OCI-LY7 (cell line): ENCODE measurements around the gene CDCA7L. TPM values are rescaled to one million over a fixed set of nuclear protein-coding genes. Genes with fewer than 3 reads are reported as not detected.

Experiments used
- BruUV-seq: library from RNA; stranded (reverse); fragments of 400-500 nt; replicated peaks from 2 replicates; lab custom pipeline; 2021; lab: Mats Ljungman, UMichigan
- CTCF ChIA-PET: fragments of 300-600 bp; sonication (Branson Sonifier 250); formaldehyde crosslinking; loops from one replicate; lab custom pipeline; 2022; ENCODE audit warnings: antibody characterized with exemption; ENCODE audit not compliant: unreplicated experiment; lab: Charles Lee
- POLR2A ChIA-PET: fragments of 300-600 bp; sonication (Branson Sonifier 250); formaldehyde crosslinking; loops from one replicate; lab custom pipeline; 2022; ENCODE audit warnings: antibody characterized with exemption; lab: Charles Lee
- DNase-seq: peaks from one replicate; pipeline ENCODE4 v3.0.0-alpha.2; 2015; ENCODE audit warnings: low spot score
- H2AFZ ChIP-seq: fragments of 200-600 bp; sonication (generic), shearing (Covaris generic); 2 replicates; pipeline ENCODE4 v1.6.1; 2014; ENCODE audit warnings: mild to moderate bottlenecking, antibody characterized with exemption, low read length, moderate library complexity
- H3K27ac ChIP-seq: fragments of 200-600 bp; sonication (generic); 2 replicates; pipeline ENCODE4 v1.5.1; 2014; ENCODE audit warnings: mixed run types, low read depth, mild to moderate bottlenecking, moderate library complexity, low read length, inconsistent platforms; ENCODE audit not compliant: poor library complexity, severe bottlenecking
- H3K36me3 ChIP-seq: fragments of 200-600 bp; sonication (generic); 2 replicates; pipeline ENCODE4 v1.6.1; 2014; ENCODE audit warnings: mild to moderate bottlenecking, antibody characterized with exemption, low read length, moderate library complexity, mixed read lengths; ENCODE audit not compliant: insufficient read depth
- H3K4me1 ChIP-seq: fragments of 200-600 bp; sonication (generic); 2 replicates; pipeline ENCODE4 v1.5.1; 2014; ENCODE audit warnings: mild to moderate bottlenecking, low read length; ENCODE audit not compliant: insufficient read depth, poor library complexity, severe bottlenecking
- H3K4me2 ChIP-seq: fragments of 200-600 bp; sonication (generic); 2 replicates; pipeline ENCODE4 v1.6.1; 2014; ENCODE audit warnings: mild to moderate bottlenecking, low read length
- H3K4me3 ChIP-seq: fragments of 200-600 bp; sonication (generic); 2 replicates; pipeline ENCODE4 v1.5.1; 2014; ENCODE audit warnings: mild to moderate bottlenecking, low read depth, low read length; ENCODE audit not compliant: poor library complexity, severe bottlenecking
- H3K79me2 ChIP-seq: fragments of 200-600 bp; sonication (generic); 2 replicates; pipeline ENCODE4 v1.6.1; 2016; ENCODE audit warnings: low read depth, mild to moderate bottlenecking, low read length, moderate library complexity, mixed read lengths; ENCODE audit not compliant: insufficient read depth
- H3K9me2 ChIP-seq: fragments of 200-600 bp; sonication (generic); 2 replicates; pipeline ENCODE4 v1.6.1; 2016; ENCODE audit warnings: mild to moderate bottlenecking, low read length, mixed read lengths; ENCODE audit not compliant: insufficient read depth
- H3K9me3 ChIP-seq: fragments of 200-600 bp; sonication (generic); 2 replicates; pipeline ENCODE4 v1.6.1; 2014; ENCODE audit warnings: mild to moderate bottlenecking, mixed run types, low read length, mixed read lengths
- H4K20me1 ChIP-seq: fragments of 200-600 bp; sonication (generic); 2 replicates; pipeline ENCODE4 v1.6.1; 2014; ENCODE audit warnings: mild to moderate bottlenecking, antibody characterized with exemption, low read length, moderate library complexity, mixed read lengths; ENCODE audit not compliant: insufficient read depth
- EZH2phosphoT487 ChIP-seq: fragments of 200-600 bp; sonication (generic); IDR thresholded peaks from 2 replicates; pipeline ENCODE4 v1.6.1; 2018; ENCODE audit warnings: low read depth, borderline replicate concordance, mild to moderate bottlenecking, mixed run types, antibody characterized with exemption, low read length, moderate library complexity, mixed read lengths
- intact Hi-C: fragments of 100-400 bp; cut with micrococcal nuclease; formaldehyde crosslinking; loops from one replicate; pipeline ENCODE4 v1.10.0; 2022; ENCODE audit not compliant: unreplicated experiment
- total RNA-seq, 2 experiments: library from RNA; depleted of rRNA in 1 of 2; stranded (reverse); fragments of >200 nt in 1 of 2; shearing (Covaris generic) in 1 of 2; gene quantifications; 2 replicates each; pipeline ENCODE4 v1.2.3, GENCODE V29; 2014 to 2022
- TF ChIP-seq, protein P1 (sequence below): fragments of 200-600 bp; sonication (generic); conservative IDR thresholded peaks from 2 replicates; pipeline ENCODE4 v1.5.1; 2014; ENCODE audit warnings: mild to moderate bottlenecking, antibody characterized with exemption, low read length, moderate library complexity, mixed read lengths

CDCA7L gene
- total RNA-seq, 2 experiments from 2014 or later, result 155 to 173 TPM

DNA sequence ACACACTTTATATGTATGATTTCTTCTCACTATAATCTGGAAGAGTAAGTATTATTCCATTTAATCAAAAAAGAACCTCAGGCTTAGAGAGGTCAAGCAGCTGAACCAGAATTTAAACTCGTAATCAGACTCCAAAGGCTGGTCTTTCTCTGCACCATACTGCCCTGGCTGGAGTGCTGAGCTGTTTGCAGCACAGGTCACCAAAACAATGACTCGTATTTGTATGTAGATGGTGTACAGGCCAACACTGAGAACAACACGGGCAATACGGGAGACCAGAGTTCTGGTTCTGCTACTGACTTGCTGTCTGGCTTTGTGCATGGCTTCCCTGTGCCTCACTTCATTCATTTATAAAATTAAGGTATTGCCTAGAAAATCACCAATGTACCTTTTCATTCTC, 57.9 kb downstream of the CDCA7L start:
- no peak overlapping the region for H3K4me3 ChIP-seq
- H3K4me2 ChIP-seq, result no peak overlapping the region
- POLR2A ChIA-PET, result no interaction called here
- H2AFZ ChIP-seq, result no peak overlapping the region
- no peaks in the 10 kb centered on the region for H3K9me3 ChIP-seq
- no peaks in the 10 kb centered on the region for H3K36me3 ChIP-seq
- DNase-seq, result no peak
- CTCF ChIA-PET, result no interaction called here
- H3K79me2 ChIP-seq, result no peaks in the 10 kb centered on the region
- 0 out of 2 replicates have a peak, but pooled peaks cover 3% of the 10 kb centered on the region for H4K20me1 ChIP-seq
- no peaks in the 10 kb centered on the region for H3K4me1 ChIP-seq
- TF ChIP-seq, protein P1, sequence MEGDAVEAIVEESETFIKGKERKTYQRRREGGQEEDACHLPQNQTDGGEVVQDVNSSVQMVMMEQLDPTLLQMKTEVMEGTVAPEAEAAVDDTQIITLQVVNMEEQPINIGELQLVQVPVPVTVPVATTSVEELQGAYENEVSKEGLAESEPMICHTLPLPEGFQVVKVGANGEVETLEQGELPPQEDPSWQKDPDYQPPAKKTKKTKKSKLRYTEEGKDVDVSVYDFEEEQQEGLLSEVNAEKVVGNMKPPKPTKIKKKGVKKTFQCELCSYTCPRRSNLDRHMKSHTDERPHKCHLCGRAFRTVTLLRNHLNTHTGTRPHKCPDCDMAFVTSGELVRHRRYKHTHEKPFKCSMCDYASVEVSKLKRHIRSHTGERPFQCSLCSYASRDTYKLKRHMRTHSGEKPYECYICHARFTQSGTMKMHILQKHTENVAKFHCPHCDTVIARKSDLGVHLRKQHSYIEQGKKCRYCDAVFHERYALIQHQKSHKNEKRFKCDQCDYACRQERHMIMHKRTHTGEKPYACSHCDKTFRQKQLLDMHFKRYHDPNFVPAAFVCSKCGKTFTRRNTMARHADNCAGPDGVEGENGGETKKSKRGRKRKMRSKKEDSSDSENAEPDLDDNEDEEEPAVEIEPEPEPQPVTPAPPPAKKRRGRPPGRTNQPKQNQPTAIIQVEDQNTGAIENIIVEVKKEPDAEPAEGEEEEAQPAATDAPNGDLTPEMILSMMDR, result no peak
- no peak for TF ChIP-seq EZH2phosphoT487
- BruUV-seq, result no TSS peak
- intact Hi-C loops, result no loop called here
- H3K27ac ChIP-seq, result no peak overlapping the region
- H3K9me2 ChIP-seq, result no peaks in the 10 kb centered on the region

DNA sequence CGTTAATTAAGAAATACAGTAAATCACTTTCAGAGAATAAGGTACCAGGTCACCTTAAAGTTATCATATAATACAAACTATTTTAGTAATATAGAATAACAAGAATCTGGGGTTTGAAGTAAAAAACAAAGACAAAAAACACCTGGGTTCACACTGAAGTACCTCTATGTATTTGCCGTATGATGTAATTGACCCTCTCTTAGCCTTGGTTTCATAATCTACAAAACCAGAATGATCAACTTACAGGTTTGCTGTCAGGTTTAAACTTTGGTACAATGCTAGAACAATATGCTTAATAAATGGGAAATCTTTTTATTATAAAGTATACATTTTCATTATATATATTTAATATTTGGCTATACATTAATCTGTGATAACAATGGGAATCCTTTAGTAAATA, 58.3 kb downstream of the CDCA7L start:
- H3K4me2 ChIP-seq, result no peak overlapping the region
- CTCF ChIA-PET, result no interaction called here

DNA sequence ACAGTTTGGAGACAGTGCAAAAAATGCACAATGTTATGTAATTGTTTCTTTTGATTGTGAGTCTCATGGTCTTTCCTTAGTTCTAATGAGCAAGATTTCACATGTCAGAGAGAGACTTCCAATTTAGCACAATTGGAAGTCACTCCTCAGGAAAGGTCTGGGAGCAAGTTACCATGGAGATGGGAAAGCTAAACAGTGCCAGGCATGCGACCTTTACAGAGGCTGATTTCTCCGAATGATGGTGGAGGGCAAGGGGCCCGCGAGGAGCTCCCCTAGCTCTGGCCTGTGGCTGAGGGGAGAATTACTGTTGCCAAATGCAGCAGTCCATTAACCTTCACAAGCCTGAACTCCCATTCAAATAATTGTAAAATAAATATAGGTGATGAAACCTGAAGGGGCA, 59.3 kb downstream of the CDCA7L start:
- H4K20me1 ChIP-seq, result 0 out of 2 replicates have a peak, but pooled peaks cover 3% of the 10 kb centered on the region
- ChIA-PET CTCF (no interaction called here), POLR2A (no interaction called here)
- no peak overlapping the region for H3K4me2 ChIP-seq
- no peak overlapping the region for H3K27ac ChIP-seq
- no peaks in the 10 kb centered on the region for H3K4me1 ChIP-seq
- H3K79me2 ChIP-seq, result no peaks in the 10 kb centered on the region
- BruUV-seq, result no TSS peak
- H2AFZ ChIP-seq, result no peak overlapping the region
- no peak for TF ChIP-seq EZH2phosphoT487
- TF ChIP-seq, protein P1, result no peak
- H3K9me2 ChIP-seq, result no peaks in the 10 kb centered on the region
- no peaks in the 10 kb centered on the region for H3K9me3 ChIP-seq
- no peak for DNase-seq
- intact Hi-C loops, result no loop called here
- H3K36me3 ChIP-seq, result no peaks in the 10 kb centered on the region
- H3K4me3 ChIP-seq, result no peak overlapping the region

More for the DNA sequence above, 58.3 kb downstream of the CDCA7L start:
- no TSS peak for BruUV-seq
- Histone ChIP-seq H3K36me3 (no peaks in the 10 kb centered on the region), H3K4me1 (no peaks in the 10 kb centered on the region), H3K27ac (no peak overlapping the region), H3K4me3 (no peak overlapping the region), H3K9me3 (no peaks in the 10 kb centered on the region), H4K20me1 (0 out of 2 replicates have a peak, but pooled peaks cover 3% of the 10 kb centered on the region), H3K79me2 (no peaks in the 10 kb centered on the region), H2AFZ (no peak overlapping the region), H3K9me2 (no peaks in the 10 kb centered on the region)
- no peak for DNase-seq
- intact Hi-C loops, result no loop called here
- TF ChIP-seq, protein P1, result no peak
- no peak for TF ChIP-seq EZH2phosphoT487
- POLR2A ChIA-PET, result interaction anchor here (0.6 kb wide), 1 partner anchor 453 kb away, joined by 3 read pairs; no protein-coding TSS in a partner anchor
